Measurements from ENCODE around the gene ALAS1. TPM values are rescaled to one million over a fixed set of nuclear protein-coding genes. Genes with fewer than 3 reads are reported as not detected.
A peak's percentile ranks its signal among the peaks of the same experiment; 100 is the strongest.

Gene ALAS1
- polyA plus RNA-seq (2013, experiment 1 of 2) = 64.5 TPM
- polyA plus RNA-seq (2013, experiment 2 of 2) = 61.9 TPM

DNA sequence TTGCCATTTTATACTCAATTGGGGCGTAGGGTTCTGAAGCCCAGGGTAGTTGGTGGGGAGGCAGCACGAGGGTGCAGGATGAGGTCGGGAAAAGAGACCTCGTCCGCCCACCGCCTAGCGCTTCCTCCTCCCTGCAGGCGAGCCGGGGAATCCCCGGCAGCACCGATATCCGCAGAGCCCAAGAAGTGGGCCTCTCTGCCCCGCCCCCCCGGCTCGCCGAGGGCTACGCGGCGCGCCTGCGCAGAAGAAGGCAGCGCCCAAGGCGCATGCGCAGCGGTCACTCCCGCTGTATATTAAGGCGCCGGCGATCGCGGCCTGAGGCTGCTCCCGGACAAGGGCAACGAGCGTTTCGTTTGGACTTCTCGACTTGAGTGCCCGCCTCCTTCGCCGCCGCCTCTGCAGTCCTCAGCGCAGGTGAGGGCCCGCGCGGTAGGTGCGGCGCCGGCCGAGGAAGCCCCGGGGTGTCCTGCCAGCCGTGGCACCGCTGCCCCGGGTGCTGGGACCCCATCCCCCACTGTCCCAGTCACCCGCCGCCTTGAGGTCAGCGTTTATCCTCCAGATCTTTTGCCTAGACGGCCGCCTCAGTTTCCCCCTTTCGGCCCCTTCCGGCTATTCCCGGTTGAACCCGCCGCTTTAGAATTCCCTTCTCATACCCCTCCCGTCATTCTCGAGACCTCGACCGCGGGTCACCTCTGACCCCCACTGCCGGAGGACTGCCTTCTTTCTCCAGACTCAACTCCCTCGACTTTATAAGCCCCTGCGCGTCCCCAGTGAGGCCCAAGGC lies at the start of gene ALAS1:
Gene ALAS1 (plus strand): TSS at position 319 of the 784 bp plus-strand sequence. CDS start 1,082 bp downstream, outside the sequence.
- H3K9me3 ChIP-seq (ENCODE audit: control insufficient read depth, low read length) = no peaks in the 10 kb centered on the region
- H2AK5ac ChIP-seq (ENCODE audit: low read length, severe bottlenecking) = peak within 1 kb of the TSS; percentile 94
- H3K14ac ChIP-seq (ENCODE audit: low read length in 2 of 2) = peak within 1 kb of the TSS; percentile 59 to 94
- H2BK15ac ChIP-seq (ENCODE audit: low read depth, poor library complexity, severe bottlenecking) = peak within 1 kb of the TSS; percentile 97
- peak within 1 kb of the TSS; percentile 52 for H3K27ac ChIP-seq (ENCODE audit: low read length, poor library complexity, severe bottlenecking)
- H2AFZ ChIP-seq (ENCODE audit: low read depth, low read length) = peak within 1 kb of the TSS; percentile 92
- H3K23ac ChIP-seq (ENCODE audit: low read length in 2 of 2) = peak within 1 kb of the TSS in 1 of 2 experiments; percentile 90
- peak within 1 kb of the TSS; percentile 71 for H2BK5ac ChIP-seq (ENCODE audit: low read depth, low read length, poor library complexity, severe bottlenecking)
- H3K4me3 ChIP-seq (ENCODE audit: insufficient read depth in 1 of 2, low read depth in 1 of 2, low read length in 2 of 2) = peak within 1 kb of the TSS; percentile 98
- peak within 1 kb of the TSS; percentile 93 for H3K9ac ChIP-seq (ENCODE audit: low read length)
- peaks cover 13 to 37% of the 10 kb centered on the region in 2 experiments for H3K36me3 ChIP-seq (ENCODE audit: control insufficient read depth in 1 of 2, insufficient read depth in 2 of 2, low read depth in 1 of 2, low read length in 2 of 2)
- H3K4me2 ChIP-seq (ENCODE audit: low read length, poor library complexity, severe bottlenecking) = peak within 1 kb of the TSS; percentile 98
- peak; percentile 90 for DNase-seq
- H3K27me3 ChIP-seq (ENCODE audit: control insufficient read depth in 1 of 2, insufficient read depth in 1 of 2, low read length in 2 of 2) = no peaks in the 10 kb centered on the region
- peak within 1 kb of the TSS; percentile 88 to 92 for H3K4ac ChIP-seq (ENCODE audit: low read depth in 1 of 2, low read length in 2 of 2)
- peaks cover 18% of the 10 kb centered on the region for H3K79me1 ChIP-seq (replicated peaks; ENCODE audit: low read length, poor library complexity, severe bottlenecking)
- H2BK120ac ChIP-seq (ENCODE audit: low read depth, low read length) = peak within 1 kb of the TSS; percentile 65
- peak within 1 kb of the TSS; percentile 94 to 95 for H3K18ac ChIP-seq (ENCODE audit: low read depth in 1 of 2, low read length in 2 of 2)
- H3K4me1 ChIP-seq (ENCODE audit: control insufficient read depth, insufficient read depth, low read depth, low read length) = peaks cover 17% of the 10 kb centered on the region
- H2BK12ac ChIP-seq (ENCODE audit: low read length in 2 of 2) = peak within 1 kb of the TSS; percentile 75 to 92
- H4K91ac ChIP-seq (ENCODE audit: low read length) = peak within 1 kb of the TSS; percentile 84
- H4K8ac ChIP-seq (ENCODE audit: low read length) = peak within 1 kb of the TSS; percentile 88
- WGBS = 1% methylated on average over 71 of the region's 71 CpGs

DNA sequence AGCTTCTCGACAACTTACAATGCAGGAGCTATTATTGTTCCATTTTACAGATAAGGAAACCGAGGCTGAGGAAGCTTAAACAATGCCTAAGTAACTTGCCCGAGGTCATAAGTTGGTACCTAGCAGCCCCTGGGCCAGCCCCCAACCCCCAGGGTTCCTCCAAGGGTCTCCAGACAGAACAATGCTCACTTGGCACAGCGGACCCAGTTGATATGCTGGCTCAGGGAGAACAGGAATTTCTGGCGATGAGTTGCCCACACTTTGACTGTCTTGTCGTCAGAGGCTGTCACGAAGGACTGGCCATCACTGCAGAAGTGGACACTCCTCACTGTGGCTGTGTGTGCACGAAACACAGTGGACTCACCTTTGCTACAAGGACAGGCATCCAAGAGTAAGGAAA lies 48.9 kb upstream of the ALAS1 start:
- DNase-seq = no peak

DNA sequence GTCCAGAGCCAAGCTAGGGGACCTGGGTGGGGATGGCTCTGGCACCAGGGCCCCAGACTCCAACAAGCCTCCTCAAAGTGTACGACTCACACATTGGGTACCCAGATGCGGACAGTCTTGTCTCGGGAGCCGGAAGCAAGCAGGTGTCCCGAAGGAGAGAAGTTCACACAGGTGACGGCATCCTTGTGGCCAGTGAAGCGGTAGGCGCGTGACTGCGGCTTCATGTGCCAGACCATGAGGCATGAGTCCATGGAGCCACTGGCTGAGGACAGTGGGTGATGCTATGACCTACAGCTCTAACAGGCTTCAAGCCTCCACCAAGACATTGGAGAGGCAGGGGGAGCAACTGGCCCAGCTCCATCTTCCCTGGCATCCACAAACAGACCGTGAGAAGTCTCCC lies 48.2 kb upstream of the ALAS1 start:
- Histone ChIP-seq H2AFZ (ENCODE audit: low read depth, low read length) (no peak overlapping the region), H3K4ac (ENCODE audit: low read depth in 1 of 2, low read length in 2 of 2) (no peak overlapping the region), H3K18ac (ENCODE audit: low read depth in 1 of 2, low read length in 2 of 2) (no peak overlapping the region), H3K36me3 (ENCODE audit: control insufficient read depth in 1 of 2, insufficient read depth in 2 of 2, low read depth in 1 of 2, low read length in 2 of 2) (peaks cover 34 to 38% of the 10 kb centered on the region in 2 experiments), H2AK5ac (ENCODE audit: low read length, severe bottlenecking) (no peak overlapping the region), H2BK120ac (ENCODE audit: low read depth, low read length) (no peak overlapping the region), H4K8ac (ENCODE audit: low read length) (no peak overlapping the region), H3K4me3 (ENCODE audit: insufficient read depth in 1 of 2, low read depth in 1 of 2, low read length in 2 of 2) (no peak overlapping the region), H3K79me1 (replicated peaks; ENCODE audit: low read length, poor library complexity, severe bottlenecking) (peaks cover 21% of the 10 kb centered on the region), H2BK15ac (ENCODE audit: low read depth, poor library complexity, severe bottlenecking) (no peak overlapping the region), H3K4me1 (ENCODE audit: control insufficient read depth, insufficient read depth, low read depth, low read length) (peaks cover 9% of the 10 kb centered on the region), H3K14ac (ENCODE audit: low read length in 2 of 2) (no peak overlapping the region), H3K27ac (ENCODE audit: low read length, poor library complexity, severe bottlenecking) (no peak overlapping the region), H3K9ac (ENCODE audit: low read length) (no peak overlapping the region), H3K4me2 (ENCODE audit: low read length, poor library complexity, severe bottlenecking) (no peak overlapping the region), H3K23ac (ENCODE audit: low read length in 2 of 2) (no peak overlapping the region), H4K91ac (ENCODE audit: low read length) (no peak overlapping the region), H2BK5ac (ENCODE audit: low read depth, low read length, poor library complexity, severe bottlenecking) (no peak overlapping the region), H2BK12ac (ENCODE audit: low read length in 2 of 2) (no peak overlapping the region), H3K27me3 (ENCODE audit: control insufficient read depth in 1 of 2, insufficient read depth in 1 of 2, low read length in 2 of 2) (no peaks in the 10 kb centered on the region), H3K9me3 (ENCODE audit: control insufficient read depth, low read length) (no peaks in the 10 kb centered on the region)
- DNase-seq = no peak
- 97% methylated on average over 11 of the region's 11 CpGs for WGBS

More for the DNA sequence above, 48.9 kb upstream of the ALAS1 start:
- H3K9me3 ChIP-seq (ENCODE audit: control insufficient read depth, low read length) = no peaks in the 10 kb centered on the region
- H3K4me1 ChIP-seq (ENCODE audit: control insufficient read depth, insufficient read depth, low read depth, low read length) = peaks cover 10% of the 10 kb centered on the region
- H3K18ac ChIP-seq (ENCODE audit: low read depth in 1 of 2, low read length in 2 of 2) = no peak overlapping the region
- no peak overlapping the region for H4K91ac ChIP-seq (ENCODE audit: low read length)
- H3K4me3 ChIP-seq (ENCODE audit: insufficient read depth in 1 of 2, low read depth in 1 of 2, low read length in 2 of 2) = no peak overlapping the region
- peaks cover 34 to 41% of the 10 kb centered on the region in 2 experiments for H3K36me3 ChIP-seq (ENCODE audit: control insufficient read depth in 1 of 2, insufficient read depth in 2 of 2, low read depth in 1 of 2, low read length in 2 of 2)
- no peak overlapping the region for H3K4ac ChIP-seq (ENCODE audit: low read depth in 1 of 2, low read length in 2 of 2)
- H2BK120ac ChIP-seq (ENCODE audit: low read depth, low read length) = no peak overlapping the region
- no peak overlapping the region for H2BK12ac ChIP-seq (ENCODE audit: low read length in 2 of 2)
- H2AK5ac ChIP-seq (ENCODE audit: low read length, severe bottlenecking) = no peak overlapping the region
- no peaks in the 10 kb centered on the region for H3K27me3 ChIP-seq (ENCODE audit: control insufficient read depth in 1 of 2, insufficient read depth in 1 of 2, low read length in 2 of 2)
- no peak overlapping the region for H3K4me2 ChIP-seq (ENCODE audit: low read length, poor library complexity, severe bottlenecking)
- no peak overlapping the region for H3K9ac ChIP-seq (ENCODE audit: low read length)
- WGBS = 95% methylated on average over 8 of the region's 8 CpGs
- no peak overlapping the region for H4K8ac ChIP-seq (ENCODE audit: low read length)
- H3K23ac ChIP-seq (ENCODE audit: low read length in 2 of 2) = no peak overlapping the region
- H3K14ac ChIP-seq (ENCODE audit: low read length in 2 of 2) = no peak overlapping the region
- no peak overlapping the region for H2AFZ ChIP-seq (ENCODE audit: low read depth, low read length)
- no peak overlapping the region for H3K27ac ChIP-seq (ENCODE audit: low read length, poor library complexity, severe bottlenecking)
- H2BK5ac ChIP-seq (ENCODE audit: low read depth, low read length, poor library complexity, severe bottlenecking) = no peak overlapping the region
- H3K79me1 ChIP-seq (replicated peaks; ENCODE audit: low read length, poor library complexity, severe bottlenecking) = peaks cover 21% of the 10 kb centered on the region
- H2BK15ac ChIP-seq (ENCODE audit: low read depth, poor library complexity, severe bottlenecking) = no peak overlapping the region

DNA sequence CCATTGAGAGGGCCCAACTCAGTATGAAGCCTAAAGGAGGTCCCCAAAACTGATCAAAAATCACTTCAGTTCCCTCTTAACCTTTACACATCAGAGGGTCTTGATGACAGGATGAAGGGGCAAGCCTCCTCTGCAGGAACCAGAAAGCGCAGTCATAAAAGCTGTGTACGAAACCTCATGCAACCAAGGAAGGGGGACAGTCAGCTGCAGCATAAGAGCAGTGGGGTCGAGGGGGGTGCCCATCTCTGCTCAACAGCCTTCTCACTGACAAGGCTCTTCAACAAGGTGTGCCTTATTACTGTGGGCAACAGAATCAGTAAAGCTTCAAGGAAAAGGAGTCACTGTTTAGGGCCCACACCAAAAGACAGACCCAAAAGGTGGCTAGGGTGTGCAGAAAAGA lies 47.6 kb upstream of the ALAS1 start:
- H3K23ac ChIP-seq (ENCODE audit: low read length in 2 of 2) = no peak overlapping the region
- no peak overlapping the region for H3K14ac ChIP-seq (ENCODE audit: low read length in 2 of 2)
- H2AFZ ChIP-seq (ENCODE audit: low read depth, low read length) = no peak overlapping the region
- H4K91ac ChIP-seq (ENCODE audit: low read length) = no peak overlapping the region
- no peak overlapping the region for H2AK5ac ChIP-seq (ENCODE audit: low read length, severe bottlenecking)
- H3K4me3 ChIP-seq (ENCODE audit: insufficient read depth in 1 of 2, low read depth in 1 of 2, low read length in 2 of 2) = no peak overlapping the region
- H3K4me2 ChIP-seq (ENCODE audit: low read length, poor library complexity, severe bottlenecking) = no peak overlapping the region
- no peak overlapping the region for H2BK120ac ChIP-seq (ENCODE audit: low read depth, low read length)
- no peak for DNase-seq
- H3K4ac ChIP-seq (ENCODE audit: low read depth in 1 of 2, low read length in 2 of 2) = no peak overlapping the region
- no peak overlapping the region for H4K8ac ChIP-seq (ENCODE audit: low read length)
- H2BK12ac ChIP-seq (ENCODE audit: low read length in 2 of 2) = no peak overlapping the region
- no peak overlapping the region for H2BK15ac ChIP-seq (ENCODE audit: low read depth, poor library complexity, severe bottlenecking)
- H3K79me1 ChIP-seq (replicated peaks; ENCODE audit: low read length, poor library complexity, severe bottlenecking) = peaks cover 21% of the 10 kb centered on the region
- no peaks in the 10 kb centered on the region for H3K27me3 ChIP-seq (ENCODE audit: control insufficient read depth in 1 of 2, insufficient read depth in 1 of 2, low read length in 2 of 2)
- no peak overlapping the region for H2BK5ac ChIP-seq (ENCODE audit: low read depth, low read length, poor library complexity, severe bottlenecking)
- no peak overlapping the region for H3K18ac ChIP-seq (ENCODE audit: low read depth in 1 of 2, low read length in 2 of 2)
- 92% methylated on average over 3 of the region's 3 CpGs for WGBS
- no peak overlapping the region for H3K9ac ChIP-seq (ENCODE audit: low read length)
- peaks cover 32 to 34% of the 10 kb centered on the region in 2 experiments for H3K36me3 ChIP-seq (ENCODE audit: control insufficient read depth in 1 of 2, insufficient read depth in 2 of 2, low read depth in 1 of 2, low read length in 2 of 2)
- H3K27ac ChIP-seq (ENCODE audit: low read length, poor library complexity, severe bottlenecking) = no peak overlapping the region
- no peaks in the 10 kb centered on the region for H3K9me3 ChIP-seq (ENCODE audit: control insufficient read depth, low read length)
- peaks cover 13% of the 10 kb centered on the region for H3K4me1 ChIP-seq (ENCODE audit: control insufficient read depth, insufficient read depth, low read depth, low read length)
